PC-9 (cell line): ENCODE results near the gene NLK.

ENCODE experiments used
- EZH2 ChIP-seq: fragments of 200-600 bp; sonication (generic); IDR thresholded peaks from 2 replicates; pipeline ENCODE4 v1.8.0; 2017; ENCODE audit warnings: antibody characterized with exemption, low read depth
- TF ChIP-seq, protein P1 (sequence below): fragments of 200-600 bp; sonication (generic); conservative IDR thresholded peaks from 2 replicates; pipeline ENCODE4 v1.6.1; 2017; ENCODE audit warnings: mixed run types, antibody characterized with exemption, mild to moderate bottlenecking, moderate library complexity

DNA sequence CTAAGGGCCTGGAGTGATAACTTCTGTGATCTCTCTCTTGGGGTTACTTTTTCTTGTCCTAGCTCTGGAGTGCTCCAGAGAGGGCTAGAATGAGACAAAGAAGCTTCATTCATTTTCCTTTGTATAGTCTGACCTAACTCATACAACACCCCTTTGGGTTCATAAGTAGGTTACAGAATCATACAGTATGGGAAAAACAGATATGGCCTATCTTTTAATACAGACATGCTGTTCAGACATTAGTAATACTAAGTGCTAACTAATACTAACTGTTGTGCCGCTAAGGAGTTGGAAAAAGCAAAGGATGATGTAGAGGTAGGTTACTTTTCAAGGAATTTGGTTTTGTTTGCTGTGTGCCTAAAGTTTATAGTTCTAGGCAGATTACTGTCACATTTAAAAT lies 84.7 kb downstream of the NLK start:
- TF ChIP-seq, protein P1, sequence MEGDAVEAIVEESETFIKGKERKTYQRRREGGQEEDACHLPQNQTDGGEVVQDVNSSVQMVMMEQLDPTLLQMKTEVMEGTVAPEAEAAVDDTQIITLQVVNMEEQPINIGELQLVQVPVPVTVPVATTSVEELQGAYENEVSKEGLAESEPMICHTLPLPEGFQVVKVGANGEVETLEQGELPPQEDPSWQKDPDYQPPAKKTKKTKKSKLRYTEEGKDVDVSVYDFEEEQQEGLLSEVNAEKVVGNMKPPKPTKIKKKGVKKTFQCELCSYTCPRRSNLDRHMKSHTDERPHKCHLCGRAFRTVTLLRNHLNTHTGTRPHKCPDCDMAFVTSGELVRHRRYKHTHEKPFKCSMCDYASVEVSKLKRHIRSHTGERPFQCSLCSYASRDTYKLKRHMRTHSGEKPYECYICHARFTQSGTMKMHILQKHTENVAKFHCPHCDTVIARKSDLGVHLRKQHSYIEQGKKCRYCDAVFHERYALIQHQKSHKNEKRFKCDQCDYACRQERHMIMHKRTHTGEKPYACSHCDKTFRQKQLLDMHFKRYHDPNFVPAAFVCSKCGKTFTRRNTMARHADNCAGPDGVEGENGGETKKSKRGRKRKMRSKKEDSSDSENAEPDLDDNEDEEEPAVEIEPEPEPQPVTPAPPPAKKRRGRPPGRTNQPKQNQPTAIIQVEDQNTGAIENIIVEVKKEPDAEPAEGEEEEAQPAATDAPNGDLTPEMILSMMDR: no peak
- TF ChIP-seq EZH2: no peak
